ENCODE measurements around the gene TPRX2.

DNA sequence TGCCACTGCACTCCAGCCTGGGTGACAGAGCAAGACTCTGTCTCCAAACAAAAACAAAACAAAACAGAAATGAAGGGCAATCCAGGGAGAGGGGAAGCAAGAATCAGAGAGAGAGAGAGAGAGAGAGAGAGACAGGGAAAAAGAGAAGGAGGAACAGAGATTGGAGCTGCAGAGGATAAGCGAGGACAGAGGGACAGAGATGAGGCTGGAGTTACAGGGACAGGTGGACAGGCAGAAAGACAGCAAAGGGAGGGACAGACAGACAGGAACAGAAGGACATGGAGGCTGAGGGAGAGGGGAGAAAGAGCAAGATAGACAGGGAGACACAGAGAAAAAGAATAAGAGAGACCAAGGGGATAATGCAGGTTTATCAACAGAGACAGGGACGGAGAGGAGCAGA is 38.6 kb upstream of the TPRX2 start:
- TF ChIP-seq, protein P1, sequence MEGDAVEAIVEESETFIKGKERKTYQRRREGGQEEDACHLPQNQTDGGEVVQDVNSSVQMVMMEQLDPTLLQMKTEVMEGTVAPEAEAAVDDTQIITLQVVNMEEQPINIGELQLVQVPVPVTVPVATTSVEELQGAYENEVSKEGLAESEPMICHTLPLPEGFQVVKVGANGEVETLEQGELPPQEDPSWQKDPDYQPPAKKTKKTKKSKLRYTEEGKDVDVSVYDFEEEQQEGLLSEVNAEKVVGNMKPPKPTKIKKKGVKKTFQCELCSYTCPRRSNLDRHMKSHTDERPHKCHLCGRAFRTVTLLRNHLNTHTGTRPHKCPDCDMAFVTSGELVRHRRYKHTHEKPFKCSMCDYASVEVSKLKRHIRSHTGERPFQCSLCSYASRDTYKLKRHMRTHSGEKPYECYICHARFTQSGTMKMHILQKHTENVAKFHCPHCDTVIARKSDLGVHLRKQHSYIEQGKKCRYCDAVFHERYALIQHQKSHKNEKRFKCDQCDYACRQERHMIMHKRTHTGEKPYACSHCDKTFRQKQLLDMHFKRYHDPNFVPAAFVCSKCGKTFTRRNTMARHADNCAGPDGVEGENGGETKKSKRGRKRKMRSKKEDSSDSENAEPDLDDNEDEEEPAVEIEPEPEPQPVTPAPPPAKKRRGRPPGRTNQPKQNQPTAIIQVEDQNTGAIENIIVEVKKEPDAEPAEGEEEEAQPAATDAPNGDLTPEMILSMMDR (conservative IDR thresholded peaks at IDR 0.05): no peak
- no peak for TF ChIP-seq ZFX (IDR thresholded peaks at IDR 0.05)
